Vagina (tissue), 2 donors: ENCODE data around the gene CEMIP. TPM values are rescaled to one million over a fixed set of nuclear protein-coding genes. Genes with fewer than 3 reads are reported as not detected.

Experiments used
- DNase-seq, 2 donors: peaks; one replicate each; pipeline ENCODE4 v3.0.0-alpha.2; 2017; ENCODE audit errors: extremely low spot score in 2 of 2
- H3K27ac ChIP-seq: fragments of 200-600 bp; sonication (generic); one replicate; pipeline ENCODE4 v1.5.1; 2019
- H3K27me3 ChIP-seq: fragments of 200-600 bp; sonication (generic); one replicate; pipeline ENCODE4 v1.5.1; 2019
- H3K36me3 ChIP-seq, 2 donors: fragments of 200-600 bp; sonication (generic); one replicate each; pipeline ENCODE4 v1.5.1; 2017 to 2019
- H3K4me1 ChIP-seq: fragments of 200-600 bp; sonication (generic); one replicate; pipeline ENCODE4 v1.5.1; 2019
- H3K4me3 ChIP-seq, 2 donors: fragments of 200-600 bp; sonication (generic); 1 replicate in 1 of 2; 2 replicates in 1 of 2; pipeline ENCODE4 v1.5.1; 2016 to 2019
- H3K9me3 ChIP-seq: fragments of 200-600 bp; sonication (generic); one replicate; pipeline ENCODE4 v1.5.1; 2019
- POLR2A ChIP-seq, 2 donors: fragments of 450-650 bp; IDR thresholded peaks; one replicate each; pipeline ENCODE4 v1.6.1; 2017; ENCODE audit warnings: antibody characterized with exemption in 2 of 2, mild to moderate bottlenecking in 2 of 2, moderate library complexity in 2 of 2
- POLR2AphosphoS5 ChIP-seq, 2 donors: sonication (generic); formaldehyde crosslinking; IDR thresholded peaks; one replicate each; pipeline ENCODE4 v1.9.0; 2017; ENCODE audit warnings: antibody characterized with exemption in 2 of 2, mild to moderate bottlenecking in 2 of 2, low read depth in 1 of 2; ENCODE audit not compliant: insufficient read depth in 1 of 2
- intact Hi-C: fragments of 100-400 bp; cut with DNase I; formaldehyde crosslinking; loops from one replicate; pipeline ENCODE4 v1.15.1; 2023
- total RNA-seq: library from RNA; depleted of rRNA; stranded (reverse); fragments of >200 nt; gene quantifications from one replicate; pipeline ENCODE4 v1.2.3, GENCODE V29; 2016
- TF ChIP-seq, protein P1 (sequence below), 3 experiments: fragments of 450-650 bp in 2 of 3; fragments of 200-600 bp in 1 of 3; sonication (generic) in 1 of 3; IDR thresholded peaks; one replicate each; pipeline ENCODE4 v1.5.1; 2017 to 2019; ENCODE audit warnings: antibody characterized with exemption in 3 of 3, mild to moderate bottlenecking in 2 of 3, moderate library complexity in 2 of 3

Gene CEMIP
- total RNA-seq, 1 donor from 2014 or later: 0.74 TPM

DNA sequence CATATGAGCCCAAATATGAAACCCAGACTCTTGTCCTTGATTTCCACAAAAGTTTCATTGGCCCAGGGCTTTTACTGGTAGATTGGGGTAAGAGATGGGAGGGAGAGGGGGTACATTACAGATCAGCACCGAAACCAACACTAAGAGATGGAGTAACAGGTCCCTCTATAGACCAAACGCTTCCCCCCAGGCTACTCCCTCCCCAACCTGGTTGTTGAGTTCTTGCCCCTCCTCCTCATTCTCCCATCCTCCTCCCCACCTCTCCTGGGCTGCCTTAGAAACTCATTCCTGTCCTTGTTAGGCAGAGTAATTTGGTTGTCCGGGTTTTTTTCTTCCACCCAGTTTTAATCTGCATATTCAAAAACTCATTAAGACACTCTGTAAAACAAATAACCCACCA, 136.3 kb downstream of the CEMIP start:
- Histone ChIP-seq H3K4me3 (no peak overlapping the region), H3K36me3 (no peaks in the 10 kb centered on the region), H3K27ac (no peak overlapping the region), H3K4me1 (peaks cover 6% of the 10 kb centered on the region), H3K9me3 (no peaks in the 10 kb centered on the region), H3K27me3 (no peaks in the 10 kb centered on the region)
- DNase-seq: no peak
- TF ChIP-seq POLR2AphosphoS5 (IDR thresholded peaks at IDR 0.05; ENCODE audit: insufficient read depth in 1 of 2, low read depth in 1 of 2) (no peak), POLR2A (IDR thresholded peaks at IDR 0.05) (no peak)
- TF ChIP-seq, protein P1, sequence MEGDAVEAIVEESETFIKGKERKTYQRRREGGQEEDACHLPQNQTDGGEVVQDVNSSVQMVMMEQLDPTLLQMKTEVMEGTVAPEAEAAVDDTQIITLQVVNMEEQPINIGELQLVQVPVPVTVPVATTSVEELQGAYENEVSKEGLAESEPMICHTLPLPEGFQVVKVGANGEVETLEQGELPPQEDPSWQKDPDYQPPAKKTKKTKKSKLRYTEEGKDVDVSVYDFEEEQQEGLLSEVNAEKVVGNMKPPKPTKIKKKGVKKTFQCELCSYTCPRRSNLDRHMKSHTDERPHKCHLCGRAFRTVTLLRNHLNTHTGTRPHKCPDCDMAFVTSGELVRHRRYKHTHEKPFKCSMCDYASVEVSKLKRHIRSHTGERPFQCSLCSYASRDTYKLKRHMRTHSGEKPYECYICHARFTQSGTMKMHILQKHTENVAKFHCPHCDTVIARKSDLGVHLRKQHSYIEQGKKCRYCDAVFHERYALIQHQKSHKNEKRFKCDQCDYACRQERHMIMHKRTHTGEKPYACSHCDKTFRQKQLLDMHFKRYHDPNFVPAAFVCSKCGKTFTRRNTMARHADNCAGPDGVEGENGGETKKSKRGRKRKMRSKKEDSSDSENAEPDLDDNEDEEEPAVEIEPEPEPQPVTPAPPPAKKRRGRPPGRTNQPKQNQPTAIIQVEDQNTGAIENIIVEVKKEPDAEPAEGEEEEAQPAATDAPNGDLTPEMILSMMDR (IDR thresholded peaks at IDR 0.05): no peak
- intact Hi-C loops: no loop called here

DNA sequence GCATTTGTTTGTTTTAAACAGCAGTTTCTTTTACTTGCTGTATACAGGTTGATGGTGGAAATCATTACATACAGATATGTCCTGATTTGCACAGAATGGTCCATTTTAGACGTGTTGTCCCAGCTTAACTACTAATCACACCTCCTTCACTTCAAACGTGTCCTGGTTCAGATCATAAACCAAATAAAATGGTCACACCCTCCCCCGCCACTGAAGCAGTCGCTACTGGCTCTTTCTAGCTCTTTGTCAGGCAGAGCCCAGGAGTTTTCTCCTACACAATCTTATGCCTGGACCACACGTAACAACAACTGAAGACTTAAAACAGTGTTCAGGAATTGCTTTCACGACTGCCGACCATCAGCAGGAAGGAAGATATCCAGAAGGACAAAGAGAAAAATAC, 136.9 kb downstream of the CEMIP start:
- Histone ChIP-seq H3K27me3 (no peaks in the 10 kb centered on the region), H3K27ac (no peak overlapping the region), H3K9me3 (no peaks in the 10 kb centered on the region), H3K4me1 (peaks cover 6% of the 10 kb centered on the region), H3K36me3 (no peaks in the 10 kb centered on the region), H3K4me3 (no peak overlapping the region)
- intact Hi-C loops: no loop called here
- no peak for TF ChIP-seq POLR2AphosphoS5 (IDR thresholded peaks at IDR 0.05; ENCODE audit: insufficient read depth in 1 of 2, low read depth in 1 of 2)
- TF ChIP-seq POLR2A (IDR thresholded peaks at IDR 0.05): no peak
- TF ChIP-seq, protein P1 (IDR thresholded peaks at IDR 0.05): no peak
- DNase-seq: no peak

DNA sequence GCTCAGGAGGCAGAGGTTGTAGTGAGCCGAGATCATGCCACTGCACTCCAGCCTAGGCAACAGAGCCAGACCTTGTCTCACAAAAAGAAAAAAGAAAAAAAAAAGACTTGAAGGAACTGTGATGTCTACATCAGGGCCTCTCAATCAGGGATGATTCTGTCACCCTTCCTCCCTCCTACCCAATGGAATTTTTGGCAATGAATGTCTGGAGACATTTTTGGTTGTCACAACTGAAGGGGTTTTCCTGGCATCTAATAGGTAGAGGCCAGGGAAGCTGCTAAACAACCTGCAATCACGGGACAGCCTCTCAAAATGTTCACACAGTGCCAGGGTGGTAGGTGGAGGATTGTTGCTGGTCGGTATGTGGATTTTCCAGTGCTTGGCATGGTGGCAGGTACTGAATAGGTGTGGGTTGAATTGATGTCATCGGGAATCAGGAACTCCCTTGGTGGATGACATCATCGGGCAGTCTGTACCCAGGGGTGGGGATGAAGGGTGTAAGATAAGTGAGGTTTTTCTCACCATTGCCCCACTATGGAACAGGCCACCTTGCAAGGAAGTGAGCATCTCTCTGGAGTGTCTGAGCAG, 139.1 kb downstream of the CEMIP start:
- TF ChIP-seq, protein P1 (IDR thresholded peaks at IDR 0.05): no peak
- no peak for TF ChIP-seq POLR2A (IDR thresholded peaks at IDR 0.05)
- TF ChIP-seq POLR2AphosphoS5 (IDR thresholded peaks at IDR 0.05; ENCODE audit: insufficient read depth in 1 of 2, low read depth in 1 of 2): no peak
- Histone ChIP-seq H3K9me3 (no peaks in the 10 kb centered on the region), H3K36me3 (peaks cover 0 to 5% of the 10 kb centered on the region in 2 donors)

DNA sequence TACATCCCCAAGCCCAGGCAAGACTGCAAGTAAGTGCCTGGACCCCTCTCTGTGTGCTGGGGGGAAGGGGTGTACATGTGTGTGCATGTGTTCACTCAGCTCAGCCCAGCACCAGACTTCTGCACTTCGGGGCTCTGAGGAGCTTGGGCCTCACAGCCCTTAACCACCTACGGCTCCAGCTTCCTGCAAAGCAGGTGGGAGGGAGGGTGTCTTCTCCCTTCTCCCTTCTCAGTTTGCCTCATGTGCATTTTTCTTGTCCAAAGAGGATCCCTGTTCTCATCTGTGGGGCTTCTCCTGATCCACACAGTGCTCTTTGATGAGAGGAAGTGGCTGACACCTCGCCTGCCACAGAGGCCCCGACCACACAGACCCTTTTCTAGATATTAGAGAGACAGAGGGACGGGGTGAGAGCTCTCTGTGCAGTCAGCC, 141.1 kb downstream of the CEMIP start:
- H3K4me1 ChIP-seq: no peaks in the 10 kb centered on the region
- no peak overlapping the region for H3K4me3 ChIP-seq
- H3K27me3 ChIP-seq: no peaks in the 10 kb centered on the region
- intact Hi-C loops: no loop called here
- DNase-seq: no peak
- TF ChIP-seq, protein P1 (IDR thresholded peaks at IDR 0.05): no peak
- H3K36me3 ChIP-seq: peaks cover 0 to 5% of the 10 kb centered on the region in 2 donors
- no peaks in the 10 kb centered on the region for H3K9me3 ChIP-seq
- no peak overlapping the region for H3K27ac ChIP-seq

More for the DNA sequence above, 139.1 kb downstream of the CEMIP start:
- DNase-seq: no peak
- no peaks in the 10 kb centered on the region for H3K27me3 ChIP-seq
- H3K4me1 ChIP-seq: peaks cover 6% of the 10 kb centered on the region
- H3K27ac ChIP-seq: no peak overlapping the region
- no peak overlapping the region for H3K4me3 ChIP-seq
- intact Hi-C loops: no loop called here

DNA sequence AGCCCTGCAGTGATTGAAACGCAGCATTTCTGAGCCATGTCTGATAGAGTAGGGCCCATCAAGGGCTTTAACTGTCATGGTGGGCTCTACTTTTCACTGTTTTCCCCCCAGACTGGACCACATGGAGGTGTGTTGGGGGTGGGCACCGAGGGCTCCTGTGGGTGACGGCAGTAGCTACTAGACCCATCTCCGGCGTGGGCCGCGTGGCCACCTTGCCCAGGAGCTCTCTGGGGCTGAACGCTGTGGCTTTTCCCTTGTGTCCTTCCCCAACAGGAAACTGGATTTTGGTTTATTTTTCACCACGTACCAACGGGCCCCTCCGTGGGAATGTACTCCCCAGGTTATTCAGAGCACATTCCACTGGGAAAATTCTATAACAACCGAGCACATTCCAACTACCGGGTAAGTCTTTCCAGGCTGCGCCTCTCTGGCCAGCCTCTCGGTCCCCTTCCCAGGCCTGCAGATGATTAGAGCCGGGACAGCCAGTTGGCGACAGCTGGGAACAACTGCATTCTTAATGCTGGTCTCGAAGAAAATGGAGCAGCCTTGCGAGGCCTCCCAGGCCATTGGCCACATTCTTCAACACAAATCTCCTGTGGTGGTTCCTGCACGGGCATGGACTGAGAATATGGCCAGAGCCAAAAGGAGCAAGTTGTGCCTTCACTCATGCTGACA, 142.7 kb downstream of the CEMIP start:
- intact Hi-C loops: no loop called here
- no peaks in the 10 kb centered on the region for H3K4me1 ChIP-seq
- H3K4me3 ChIP-seq: no peak overlapping the region
- no peak overlapping the region for H3K27ac ChIP-seq
- no peak for DNase-seq
- no peak for TF ChIP-seq POLR2A (IDR thresholded peaks at IDR 0.05)
- no peak for TF ChIP-seq POLR2AphosphoS5 (IDR thresholded peaks at IDR 0.05; ENCODE audit: insufficient read depth in 1 of 2, low read depth in 1 of 2)
- TF ChIP-seq, protein P1 (IDR thresholded peaks at IDR 0.05): no peak
- H3K27me3 ChIP-seq: no peaks in the 10 kb centered on the region
- no peaks in the 10 kb centered on the region for H3K9me3 ChIP-seq
- H3K36me3 ChIP-seq: peaks cover 0 to 5% of the 10 kb centered on the region in 2 donors
